ENCODE measurements around the gene TMEM39A.

TMEM39A gene

GRCh38 chr3:119396870-119397269, 66.5 kb downstream of the TMEM39A start:
- DNase-seq: no peak

- DNase-seq: no peak
Observed at GRCh38 chr3:119395923-119396358, 67.5 kb downstream of the TMEM39A start.

GRCh38 chr3:119388577-119388976, 74.8 kb downstream of the TMEM39A start:
- DNase-seq: no peak

- no peak for DNase-seq
Observed at GRCh38 chr3:119382134-119382533, 81.3 kb downstream of the TMEM39A start.

- DNase-seq: no peak
Observed at GRCh38 chr3:119380697-119381096, 82.7 kb downstream of the TMEM39A start.
